GM10266 (cell line): ENCODE results near the gene AP2A1.
A peak's percentile ranks its signal among the peaks of the same experiment; 100 is the strongest.
"Not testable (repeated sequence)": the region's sequence is repeated elsewhere in the genome, so short reads cannot be mapped to it uniquely, and the experiment has no call there.

Source experiments
- DNase-seq: peaks from one replicate; pipeline ENCODE4 v3.0.0; 2012; ENCODE audit errors: extremely low spot score
- TF ChIP-seq, protein P1 (sequence below): IDR thresholded peaks from 2 replicates; pipeline ENCODE4 v1.5.1; 2012; ENCODE audit warnings: mild to moderate bottlenecking, low read depth; ENCODE audit not compliant: control insufficient read depth, insufficient read depth; ENCODE audit errors: missing control alignments

Gene AP2A1

DNA sequence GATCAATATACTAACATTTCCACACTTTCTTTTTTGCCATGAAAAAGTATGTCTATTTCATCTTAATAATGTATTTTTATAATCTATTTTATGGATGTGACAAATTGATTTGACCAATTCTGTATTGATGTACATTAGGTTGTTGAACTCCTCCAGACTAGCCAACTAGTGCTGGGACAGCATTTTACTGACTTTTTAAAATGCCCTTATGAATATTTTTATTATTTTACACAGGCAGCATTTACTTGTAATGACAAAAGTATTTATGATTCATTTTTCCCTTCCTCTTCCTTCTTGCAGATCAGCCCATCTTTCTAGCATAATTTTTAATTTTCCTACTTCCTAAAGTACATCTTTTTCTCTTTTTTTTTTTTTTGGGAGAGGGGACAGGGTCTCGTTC lies 47.2 kb downstream of the AP2A1 start:
- DNase-seq, result no peak
- TF ChIP-seq, protein P1, sequence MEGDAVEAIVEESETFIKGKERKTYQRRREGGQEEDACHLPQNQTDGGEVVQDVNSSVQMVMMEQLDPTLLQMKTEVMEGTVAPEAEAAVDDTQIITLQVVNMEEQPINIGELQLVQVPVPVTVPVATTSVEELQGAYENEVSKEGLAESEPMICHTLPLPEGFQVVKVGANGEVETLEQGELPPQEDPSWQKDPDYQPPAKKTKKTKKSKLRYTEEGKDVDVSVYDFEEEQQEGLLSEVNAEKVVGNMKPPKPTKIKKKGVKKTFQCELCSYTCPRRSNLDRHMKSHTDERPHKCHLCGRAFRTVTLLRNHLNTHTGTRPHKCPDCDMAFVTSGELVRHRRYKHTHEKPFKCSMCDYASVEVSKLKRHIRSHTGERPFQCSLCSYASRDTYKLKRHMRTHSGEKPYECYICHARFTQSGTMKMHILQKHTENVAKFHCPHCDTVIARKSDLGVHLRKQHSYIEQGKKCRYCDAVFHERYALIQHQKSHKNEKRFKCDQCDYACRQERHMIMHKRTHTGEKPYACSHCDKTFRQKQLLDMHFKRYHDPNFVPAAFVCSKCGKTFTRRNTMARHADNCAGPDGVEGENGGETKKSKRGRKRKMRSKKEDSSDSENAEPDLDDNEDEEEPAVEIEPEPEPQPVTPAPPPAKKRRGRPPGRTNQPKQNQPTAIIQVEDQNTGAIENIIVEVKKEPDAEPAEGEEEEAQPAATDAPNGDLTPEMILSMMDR, result no peak

GRCh38 chr19:49816590-49816989 lies 49.8 kb downstream of the AP2A1 start:
- no peak for DNase-seq
- TF ChIP-seq, protein P1, result no peak

DNA sequence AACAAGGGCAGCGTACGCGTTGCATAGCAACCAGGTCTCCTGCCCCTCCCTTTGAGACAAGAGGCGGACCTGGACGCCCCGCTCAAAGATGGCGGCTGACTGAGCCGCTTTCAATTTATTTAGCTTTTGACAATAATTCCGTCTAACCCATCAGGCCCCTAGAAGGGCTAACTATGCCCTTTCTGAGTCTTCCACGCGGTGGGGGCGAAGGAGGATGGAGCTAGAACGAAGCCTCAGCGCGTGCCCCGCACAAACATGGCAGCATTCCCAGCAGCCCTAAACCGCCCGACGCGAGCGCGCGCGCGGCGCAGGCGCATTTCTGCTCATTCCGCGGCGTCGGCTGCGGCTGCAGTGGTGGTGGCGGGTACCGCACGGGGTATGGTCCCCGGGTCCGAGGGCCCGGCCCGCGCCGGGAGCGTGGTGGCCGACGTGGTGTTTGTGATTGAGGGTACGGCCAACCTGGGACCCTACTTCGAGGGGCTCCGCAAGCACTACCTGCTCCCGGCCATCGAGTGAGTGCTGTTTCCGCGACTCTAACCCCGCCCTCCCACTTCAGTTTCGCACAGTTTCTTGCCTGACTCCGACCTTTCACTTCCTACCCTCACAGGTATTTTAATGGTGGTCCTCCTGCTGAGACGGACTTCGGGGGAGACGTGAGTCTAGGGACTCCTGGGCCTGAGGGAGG lies 51.3 kb downstream of the AP2A1 start, which contains the start of gene MED25:
Gene MED25, plus strand, starts transcription at position 326 of the 685 bp plus-strand sequence. Its CDS starts 53 bp downstream, at position 379.
- peak; percentile 93 for DNase-seq
- TF ChIP-seq, protein P1, result no peak

- no peak for DNase-seq
- TF ChIP-seq, protein P1, result no peak
Observed at GRCh38 chr19:49818649-49819370, 52.0 kb downstream of the AP2A1 start.

DNA sequence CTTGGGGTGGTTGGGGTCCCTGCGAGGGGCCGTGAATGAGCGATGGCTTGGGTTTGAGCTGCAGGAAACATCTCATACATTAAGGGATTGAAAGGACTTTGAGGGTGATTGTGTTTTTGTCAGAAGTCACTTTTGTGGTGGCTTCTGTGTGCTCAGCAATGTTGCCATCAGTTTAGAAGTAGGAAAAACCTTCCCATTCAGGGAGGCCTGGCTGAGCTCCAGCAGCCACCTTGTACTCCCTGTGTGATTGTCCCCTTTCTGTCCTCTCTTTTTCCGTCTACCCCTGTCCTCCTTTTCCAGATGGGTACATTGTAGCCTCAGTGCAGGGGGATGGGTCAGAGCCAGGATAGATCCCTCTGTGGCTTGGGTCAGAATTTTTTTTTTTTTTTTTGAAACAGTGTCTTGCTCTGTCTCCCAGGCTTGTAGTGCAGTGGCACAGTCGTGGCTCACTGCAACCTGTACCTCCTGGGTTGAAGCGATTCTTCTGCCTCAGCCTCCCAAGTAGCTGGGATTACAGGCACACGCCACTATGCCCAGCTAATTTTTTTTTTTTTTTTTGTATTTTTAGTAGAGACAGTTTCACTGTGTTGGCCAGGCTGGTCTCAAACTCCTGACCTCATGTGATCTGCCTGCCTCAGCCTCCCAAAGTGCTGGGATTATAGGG lies 52.8 kb downstream of the AP2A1 start:
- DNase-seq, result not testable (repeated sequence)

GRCh38 chr19:49820125-49820524 lies 53.3 kb downstream of the AP2A1 start:
- TF ChIP-seq, protein P1, result no peak
- no peak for DNase-seq

DNA sequence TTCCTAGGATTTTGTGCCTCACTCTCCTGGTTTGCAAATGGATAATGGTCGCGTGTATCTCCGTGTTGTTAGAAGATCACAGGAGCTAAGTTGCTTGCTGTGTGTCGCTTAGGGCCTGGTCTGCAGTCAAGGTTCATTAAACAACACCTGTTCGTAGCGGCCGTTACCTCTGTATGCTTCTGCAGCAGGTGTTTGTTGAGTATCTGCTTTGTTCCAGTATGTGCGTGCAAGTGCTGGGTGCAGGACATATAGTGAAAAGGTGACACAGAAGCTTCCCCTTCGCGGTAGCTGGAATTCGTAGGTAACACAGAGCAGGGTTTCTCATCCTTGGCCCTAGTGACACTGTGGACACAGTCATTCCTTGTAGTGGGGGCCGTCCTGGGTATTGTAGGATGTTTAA lies 56.7 kb downstream of the AP2A1 start:
- DNase-seq, result no peak
- TF ChIP-seq, protein P1, result no peak
